Calu3 (cell line): ENCODE results near the gene COL4A2. TPM values are rescaled to one million over a fixed set of nuclear protein-coding genes. Genes with fewer than 3 reads are reported as not detected.

Source experiments
- BruUV-seq: library from RNA; stranded (reverse); fragments of 400-500 nt; replicated peaks from 2 replicates; lab custom pipeline; 2021; lab: Mats Ljungman, UMichigan
- CTCF ChIA-PET: fragments of 300-600 bp; sonication (Branson Sonifier 250); formaldehyde crosslinking; loops from one replicate; lab custom pipeline; 2022; ENCODE audit warnings: antibody characterized with exemption; lab: Charles Lee
- DNase-seq: peaks from one replicate; pipeline ENCODE4 v3.0.0; 2022
- H3K27ac Mint-ChIP-seq: one replicate; pipeline ENCODE4 v1.8.0; 2022; ENCODE audit warnings: mixed read lengths; ENCODE audit not compliant: unreplicated experiment
- H3K27me3 Mint-ChIP-seq: one replicate; pipeline ENCODE4 v1.8.0; 2022; ENCODE audit warnings: mixed read lengths; ENCODE audit not compliant: unreplicated experiment
- H3K36me3 Mint-ChIP-seq: one replicate; pipeline ENCODE4 v1.8.0; 2022; ENCODE audit warnings: mild to moderate bottlenecking, moderate library complexity, mixed read lengths; ENCODE audit not compliant: insufficient read depth, unreplicated experiment
- H3K4me1 Mint-ChIP-seq: one replicate; pipeline ENCODE4 v1.8.0; 2022; ENCODE audit warnings: mild to moderate bottlenecking, low read depth, mixed read lengths; ENCODE audit not compliant: unreplicated experiment
- H3K4me3 Mint-ChIP-seq: one replicate; pipeline ENCODE4 v1.8.0; 2022; ENCODE audit warnings: mild to moderate bottlenecking, low read depth, moderate library complexity, mixed read lengths; ENCODE audit not compliant: unreplicated experiment
- H3K9me3 Mint-ChIP-seq: one replicate; pipeline ENCODE4 v1.8.0; 2022; ENCODE audit warnings: low read depth, mixed read lengths; ENCODE audit not compliant: unreplicated experiment
- CTCF ChIP-seq: fragments of 200-600 bp; IDR thresholded peaks from one replicate; pipeline ENCODE4 v1.8.0; 2022; ENCODE audit warnings: antibody characterized with exemption; ENCODE audit not compliant: unreplicated experiment
- intact Hi-C: fragments of 100-400 bp; cut with micrococcal nuclease; formaldehyde crosslinking; loops from one replicate; pipeline ENCODE4 v1.10.0; 2022; ENCODE audit not compliant: unreplicated experiment
- total RNA-seq: library from RNA; stranded (reverse); gene quantifications from 2 replicates; pipeline ENCODE4 v1.2.3, GENCODE V29; 2022

COL4A2 gene
- total RNA-seq, 1 experiment from 2014 or later = 0.42 TPM

DNA sequence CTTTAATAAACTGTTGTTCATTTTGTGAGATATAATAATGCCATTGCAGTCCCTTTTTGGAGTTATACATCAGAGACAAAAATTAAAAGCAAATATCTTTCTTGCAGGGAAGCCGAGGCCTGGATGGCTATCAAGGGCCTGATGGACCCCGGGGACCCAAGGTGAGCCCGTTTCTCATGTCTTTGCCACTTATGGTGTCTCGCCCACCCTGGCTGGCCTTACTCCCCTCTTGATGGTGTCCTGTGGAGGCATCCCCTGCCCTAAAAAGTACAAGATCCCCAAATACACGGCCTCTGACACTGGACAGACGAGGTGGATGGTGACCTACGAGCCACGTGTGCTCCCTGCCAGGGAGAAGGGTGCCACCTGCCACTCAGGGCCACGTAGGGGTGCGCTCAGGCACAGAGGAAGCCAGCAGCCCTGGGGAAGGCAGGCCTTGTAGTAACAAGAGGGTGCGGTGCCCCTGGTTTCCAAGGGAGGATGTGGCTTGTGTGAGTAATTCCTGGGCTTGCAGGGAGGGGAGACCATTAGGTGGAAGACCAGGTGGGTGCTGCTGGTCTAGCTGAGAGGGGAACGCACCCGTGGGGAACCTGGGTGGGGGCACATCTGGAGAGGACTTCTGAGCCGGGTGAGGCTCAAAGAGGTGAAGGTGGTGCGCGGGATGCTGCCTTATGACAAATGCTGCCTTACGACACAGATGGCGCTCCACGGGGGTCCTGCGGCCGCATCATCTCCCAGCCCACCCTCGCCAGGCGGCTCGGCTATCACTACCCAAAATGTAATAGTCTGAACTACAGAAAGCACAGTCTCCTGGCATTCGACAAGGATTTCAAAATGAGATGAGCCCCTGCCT, 138.9 kb downstream of the COL4A2 start:
- H3K27me3 Mint-ChIP-seq = no peaks in the 10 kb centered on the region
- no peaks in the 10 kb centered on the region for H3K9me3 Mint-ChIP-seq
- intact Hi-C loops = no loop called here
- no peaks in the 10 kb centered on the region for H3K36me3 Mint-ChIP-seq
- H3K4me3 Mint-ChIP-seq = no peak overlapping the region
- BruUV-seq = no TSS peak
- no peak overlapping the region for H3K27ac Mint-ChIP-seq
- no peak for TF ChIP-seq CTCF
- CTCF ChIA-PET = no interaction called here
- H3K4me1 Mint-ChIP-seq = peaks cover 13% of the 10 kb centered on the region
- DNase-seq = no peak

DNA sequence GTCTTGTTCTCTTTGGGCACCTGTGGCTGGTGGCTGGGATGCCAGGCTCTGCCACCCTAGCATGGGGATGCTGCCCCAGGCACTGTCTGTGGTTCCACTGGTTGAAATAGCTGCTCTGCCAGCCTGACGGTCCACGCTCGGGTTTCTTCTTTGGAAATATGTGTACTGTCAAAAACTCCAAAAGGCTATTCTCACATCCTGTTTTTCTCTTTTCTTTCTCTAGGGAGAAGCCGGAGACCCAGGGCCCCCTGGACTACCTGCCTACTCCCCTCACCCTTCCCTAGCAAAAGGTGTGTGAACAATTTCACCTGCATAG, 139.4 kb downstream of the COL4A2 start:
- no peak for TF ChIP-seq CTCF
- no peaks in the 10 kb centered on the region for H3K9me3 Mint-ChIP-seq
- no peak for DNase-seq
- no peak overlapping the region for H3K27ac Mint-ChIP-seq
- BruUV-seq = no TSS peak
- intact Hi-C loops = no loop called here
- no peaks in the 10 kb centered on the region for H3K36me3 Mint-ChIP-seq
- CTCF ChIA-PET = no interaction called here
- H3K4me1 Mint-ChIP-seq = peaks cover 13% of the 10 kb centered on the region
- H3K27me3 Mint-ChIP-seq = no peaks in the 10 kb centered on the region
- no peak overlapping the region for H3K4me3 Mint-ChIP-seq

DNA sequence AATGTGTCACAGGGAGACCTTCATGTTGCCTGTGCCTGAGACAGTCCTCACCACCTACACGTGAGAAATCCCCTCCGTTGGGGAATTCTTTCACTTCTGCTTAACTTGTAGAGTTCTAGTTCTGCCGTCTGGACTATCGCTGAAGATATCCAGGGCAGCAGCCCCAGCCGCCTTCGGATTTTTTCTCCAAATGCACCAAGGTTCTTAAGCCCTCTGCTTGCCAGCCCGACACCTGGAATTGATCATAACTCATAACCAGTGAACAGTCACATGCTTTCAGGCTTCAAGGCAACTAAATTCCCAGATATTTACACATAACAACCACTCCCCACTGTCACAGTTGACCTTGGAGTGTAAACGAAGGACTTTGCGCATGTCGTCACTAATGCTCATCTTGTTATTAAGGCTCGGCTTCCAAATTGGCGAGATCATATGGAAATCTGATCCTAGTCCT, 140.0 kb downstream of the COL4A2 start:
- Mint-ChIP-seq H3K4me1 (peaks cover 13% of the 10 kb centered on the region), H3K9me3 (no peaks in the 10 kb centered on the region), H3K36me3 (no peaks in the 10 kb centered on the region), H3K27me3 (no peaks in the 10 kb centered on the region), H3K4me3 (no peak overlapping the region), H3K27ac (no peak overlapping the region)
- BruUV-seq = no TSS peak
- CTCF ChIA-PET = no interaction called here
- no peak for DNase-seq
- intact Hi-C loops = no loop called here
- TF ChIP-seq CTCF = no peak

- Mint-ChIP-seq H3K4me1 (peaks cover 13% of the 10 kb centered on the region), H3K27me3 (no peaks in the 10 kb centered on the region), H3K36me3 (no peaks in the 10 kb centered on the region), H3K9me3 (no peaks in the 10 kb centered on the region), H3K27ac (no peak overlapping the region), H3K4me3 (no peak overlapping the region)
- intact Hi-C loops = no loop called here
- CTCF ChIA-PET = no interaction called here
- BruUV-seq = no TSS peak
- TF ChIP-seq CTCF = no peak
- DNase-seq = no peak
Observed at GRCh38 chr13:110447801-110448200, 140.7 kb downstream of the COL4A2 start.
